Thyroid gland (tissue), 4 donors: ENCODE measurements around the gene HSD3B7. TPM values are rescaled to one million over a fixed set of nuclear protein-coding genes. Genes with fewer than 3 reads are reported as not detected.

Experiments
- DNase-seq, 2 donors: peaks; one replicate each; pipeline ENCODE4 v3.0.0-alpha.2; 2019
- H3K27ac ChIP-seq, 3 donors: fragments of 200-600 bp; sonication (generic); 1 replicate in 2 of 3; 2 replicates in 1 of 3; pipeline ENCODE4 v1.5.1; 2016 to 2019; ENCODE audit warnings: mild to moderate bottlenecking in 1 of 3, moderate library complexity in 1 of 3
- H3K27me3 ChIP-seq: fragments of 200-600 bp; sonication (generic); one replicate; pipeline ENCODE4 v1.5.1; 2019
- H3K36me3 ChIP-seq, 2 donors: fragments of 200-600 bp; sonication (generic); one replicate each; pipeline ENCODE4 v1.5.1; 2016 to 2019
- H3K4me1 ChIP-seq, 2 donors: fragments of 200-600 bp; sonication (generic); one replicate each; pipeline ENCODE4 v1.5.1; 2017 to 2019
- H3K4me3 ChIP-seq, 3 donors: fragments of 200-600 bp; sonication (generic); replicated peaks in 1 of 3; 1 replicate in 2 of 3; 2 replicates in 1 of 3; pipeline ENCODE4 v1.5.1; 2016; ENCODE audit warnings: mild to moderate bottlenecking in 1 of 3
- H3K9me3 ChIP-seq: fragments of 200-600 bp; sonication (generic); one replicate; pipeline ENCODE4 v1.5.1; 2017
- POLR2A ChIP-seq, 2 donors: fragments of 450-650 bp; IDR thresholded peaks; one replicate each; pipeline ENCODE4 v1.6.1; 2017; ENCODE audit warnings: antibody characterized with exemption in 2 of 2, mild to moderate bottlenecking in 2 of 2, moderate library complexity in 1 of 2
- WGBS, 2 donors: methylation state at CpG; one replicate each; pipeline ENCODE4 v1.1.5; 2017; 5-methylcytosine and 5-hydroxymethylcytosine counted together
- intact Hi-C: fragments of 100-400 bp; cut with DNase I; formaldehyde crosslinking; loops from one replicate; pipeline ENCODE4 v1.15.1; 2023
- total RNA-seq, 4 donors: library from RNA; depleted of rRNA; stranded (reverse); fragments of >200 nt; gene quantifications; one replicate each; pipeline ENCODE4 v1.2.3, GENCODE V29; 2016
- TF ChIP-seq, protein P1 (sequence below), 6 experiments: fragments of 200-600 bp in 3 of 6; fragments of 450-650 bp in 3 of 6; sonication (generic) in 3 of 6; IDR thresholded peaks; one replicate each; pipeline ENCODE4 v1.5.1; 2016 to 2019; ENCODE audit warnings: antibody characterized with exemption in 6 of 6, mild to moderate bottlenecking in 2 of 6, inconsistent platforms in 1 of 6, moderate library complexity in 1 of 6

The HSD3B7 gene
- total RNA-seq, 4 donors from 2014 or later: 4.0 to 13.8 (median 10.9) TPM

DNA sequence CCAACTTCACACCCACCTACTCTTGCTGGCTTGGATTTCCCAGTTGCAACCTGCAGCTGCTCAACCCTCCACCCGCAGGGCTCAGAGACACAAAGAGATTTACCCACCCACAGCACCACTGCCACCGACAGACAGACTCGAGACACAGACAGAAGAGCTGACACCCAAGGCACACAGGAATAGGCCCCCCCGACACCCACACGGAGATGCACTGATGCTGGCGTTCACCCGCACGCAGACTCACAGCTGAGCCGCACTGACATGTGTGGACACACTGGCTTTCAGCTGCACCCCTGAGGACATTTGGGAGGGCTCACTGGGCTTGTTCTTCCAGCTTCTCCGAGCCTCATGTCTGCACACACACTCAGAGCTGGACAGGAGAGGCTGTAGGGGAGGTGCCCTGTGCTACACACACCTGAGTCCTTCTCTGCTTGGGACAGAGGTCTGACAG, 17.3 kb downstream of the HSD3B7 start:
- WGBS, 2 donors: 58 to 73% methylated on average over 3 to 9 of the region's 10 CpGs
- intact Hi-C loops: no loop called here
- no peaks in the 10 kb centered on the region for H3K9me3 ChIP-seq
- H3K27me3 ChIP-seq: no peaks in the 10 kb centered on the region
- H3K4me1 ChIP-seq: peaks cover 3 to 6% of the 10 kb centered on the region in 2 donors
- no peaks in the 10 kb centered on the region for H3K36me3 ChIP-seq
- no peak for TF ChIP-seq POLR2A (IDR thresholded peaks at IDR 0.05)
- TF ChIP-seq, protein P1, sequence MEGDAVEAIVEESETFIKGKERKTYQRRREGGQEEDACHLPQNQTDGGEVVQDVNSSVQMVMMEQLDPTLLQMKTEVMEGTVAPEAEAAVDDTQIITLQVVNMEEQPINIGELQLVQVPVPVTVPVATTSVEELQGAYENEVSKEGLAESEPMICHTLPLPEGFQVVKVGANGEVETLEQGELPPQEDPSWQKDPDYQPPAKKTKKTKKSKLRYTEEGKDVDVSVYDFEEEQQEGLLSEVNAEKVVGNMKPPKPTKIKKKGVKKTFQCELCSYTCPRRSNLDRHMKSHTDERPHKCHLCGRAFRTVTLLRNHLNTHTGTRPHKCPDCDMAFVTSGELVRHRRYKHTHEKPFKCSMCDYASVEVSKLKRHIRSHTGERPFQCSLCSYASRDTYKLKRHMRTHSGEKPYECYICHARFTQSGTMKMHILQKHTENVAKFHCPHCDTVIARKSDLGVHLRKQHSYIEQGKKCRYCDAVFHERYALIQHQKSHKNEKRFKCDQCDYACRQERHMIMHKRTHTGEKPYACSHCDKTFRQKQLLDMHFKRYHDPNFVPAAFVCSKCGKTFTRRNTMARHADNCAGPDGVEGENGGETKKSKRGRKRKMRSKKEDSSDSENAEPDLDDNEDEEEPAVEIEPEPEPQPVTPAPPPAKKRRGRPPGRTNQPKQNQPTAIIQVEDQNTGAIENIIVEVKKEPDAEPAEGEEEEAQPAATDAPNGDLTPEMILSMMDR (IDR thresholded peaks at IDR 0.05): no peak
- H3K4me3 ChIP-seq: no peak overlapping the region
- DNase-seq: no peak
- no peak overlapping the region for H3K27ac ChIP-seq

DNA sequence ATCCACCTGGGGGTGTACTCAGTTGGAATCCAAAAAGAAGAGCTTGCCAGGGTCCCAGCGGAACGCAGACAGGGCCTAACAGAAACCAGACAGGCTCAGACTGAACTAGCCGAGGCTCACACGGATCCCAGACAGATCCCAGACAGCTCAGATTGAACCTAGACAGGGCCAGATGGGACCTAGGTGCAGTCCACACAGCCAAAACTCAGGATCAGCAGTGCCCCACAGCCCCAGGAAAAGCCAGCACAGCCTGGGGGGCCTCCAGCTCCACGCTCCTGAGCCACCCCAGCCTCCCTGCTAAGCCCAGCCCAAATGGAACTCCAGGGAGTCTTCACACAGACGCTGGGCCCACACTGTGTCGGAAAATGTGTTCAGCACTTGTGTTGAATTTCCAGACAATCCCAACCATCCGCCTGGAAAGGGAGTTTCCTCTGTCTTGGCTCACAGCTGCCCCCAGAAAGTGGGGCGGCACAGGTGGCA, 17.9 kb downstream of the HSD3B7 start:
- Histone ChIP-seq H3K27me3 (no peaks in the 10 kb centered on the region), H3K27ac (no peak overlapping the region), H3K4me1 (no peaks in the 10 kb centered on the region), H3K9me3 (no peaks in the 10 kb centered on the region), H3K4me3 (no peak overlapping the region), H3K36me3 (no peaks in the 10 kb centered on the region)
- TF ChIP-seq, protein P1 (IDR thresholded peaks at IDR 0.05): no peak
- no peak for TF ChIP-seq POLR2A (IDR thresholded peaks at IDR 0.05)
- no peak for DNase-seq
- WGBS, 2 donors: 56 to 79% methylated on average over 2 to 8 of the region's 9 CpGs
- intact Hi-C loops: no loop called here

DNA sequence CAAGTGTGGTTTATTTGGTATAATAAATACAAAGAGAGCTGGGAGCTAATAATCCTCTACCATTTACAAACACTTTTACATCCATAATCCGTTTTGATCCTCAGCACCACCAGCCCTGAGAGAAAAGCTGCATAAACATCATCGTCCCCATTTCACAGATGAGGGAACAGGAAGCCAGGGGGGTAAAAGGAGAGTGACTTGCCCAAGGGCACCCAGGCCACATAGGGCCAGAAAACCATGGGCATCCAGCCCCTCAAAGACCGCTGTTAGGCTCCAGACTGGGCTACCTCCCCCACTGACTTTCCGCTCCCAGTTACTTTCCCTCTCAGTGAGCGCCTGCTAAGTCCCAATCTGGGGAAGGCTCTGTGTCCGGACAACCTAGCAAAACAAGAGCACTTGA, 18.7 kb downstream of the HSD3B7 start:
- no peaks in the 10 kb centered on the region for H3K36me3 ChIP-seq
- H3K27me3 ChIP-seq: no peaks in the 10 kb centered on the region
- intact Hi-C loops: no loop called here
- 78 to 84% methylated on average over 6 of the region's 6 CpGs for WGBS, 2 donors
- DNase-seq: no peak
- H3K27ac ChIP-seq: no peak overlapping the region
- no peak overlapping the region for H3K4me3 ChIP-seq
- H3K9me3 ChIP-seq: no peaks in the 10 kb centered on the region
- no peaks in the 10 kb centered on the region for H3K4me1 ChIP-seq
- TF ChIP-seq, protein P1 (IDR thresholded peaks at IDR 0.05): no peak
- TF ChIP-seq POLR2A (IDR thresholded peaks at IDR 0.05): no peak

DNA sequence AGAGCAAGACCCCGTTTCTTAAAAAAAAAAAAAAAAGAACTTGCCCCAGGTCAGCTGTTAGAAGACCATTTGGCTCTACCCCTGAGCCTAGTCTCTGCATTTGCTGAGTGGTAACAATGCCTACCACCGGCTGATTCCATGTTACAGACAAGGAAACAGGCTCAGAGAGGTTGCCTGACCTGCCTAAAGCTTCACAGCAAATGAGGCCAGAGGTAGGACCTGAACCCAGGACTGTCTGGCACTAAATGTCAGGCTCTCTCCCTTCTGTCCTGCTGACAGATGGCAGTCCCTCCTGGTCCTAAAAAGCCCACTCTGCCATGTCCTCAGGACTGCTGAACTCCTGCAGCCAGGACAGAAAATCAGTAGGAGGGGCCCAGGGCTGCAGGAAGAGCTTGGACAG, 19.7 kb downstream of the HSD3B7 start:
- 69 to 72% methylated on average over 2 of the region's 2 CpGs for WGBS, 2 donors
- DNase-seq: no peak
- Histone ChIP-seq H3K4me1 (no peaks in the 10 kb centered on the region), H3K27me3 (no peaks in the 10 kb centered on the region), H3K4me3 (no peak overlapping the region), H3K36me3 (no peaks in the 10 kb centered on the region), H3K27ac (no peak overlapping the region), H3K9me3 (no peaks in the 10 kb centered on the region)
- intact Hi-C loops: no loop called here
- TF ChIP-seq, protein P1 (IDR thresholded peaks at IDR 0.05): no peak
- no peak for TF ChIP-seq POLR2A (IDR thresholded peaks at IDR 0.05)

DNA sequence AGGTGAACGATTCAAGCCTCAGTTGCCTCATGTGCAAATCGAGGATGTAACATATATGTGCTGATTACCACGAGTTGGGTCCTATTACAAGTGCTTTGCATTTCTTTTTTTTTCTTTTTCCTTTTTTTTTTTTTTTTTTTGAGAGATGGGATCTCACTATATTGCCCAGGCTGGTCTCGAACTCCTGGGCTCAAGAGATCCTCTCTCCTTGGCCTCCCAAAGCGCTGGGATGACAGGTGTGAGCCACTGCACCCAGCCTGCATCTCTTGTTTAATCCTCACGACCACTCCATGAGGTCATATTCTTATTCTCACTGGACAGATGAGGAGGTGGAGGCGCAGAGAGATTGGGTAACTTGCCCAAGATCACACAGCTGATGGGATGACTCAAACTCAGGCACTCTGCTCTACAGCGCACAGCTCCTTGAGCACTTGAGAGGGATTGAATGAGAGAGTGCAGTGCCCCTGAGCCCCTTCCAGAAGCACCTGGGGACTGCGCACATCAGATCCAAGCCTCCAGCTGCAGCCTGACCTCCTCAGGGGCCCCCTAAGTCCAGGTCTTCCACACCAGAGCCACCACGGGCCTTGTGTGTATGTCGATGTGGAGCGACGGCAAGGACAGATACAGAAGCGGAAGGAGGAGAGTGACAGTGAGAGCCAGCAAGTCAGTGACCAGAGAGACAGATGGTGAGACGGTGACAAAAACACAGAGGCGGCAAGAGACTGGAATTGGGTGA, 20.5 kb downstream of the HSD3B7 start:
- H3K4me1 ChIP-seq: no peaks in the 10 kb centered on the region
- intact Hi-C loops: no loop called here
- H3K4me3 ChIP-seq: no peak overlapping the region
- H3K9me3 ChIP-seq: no peaks in the 10 kb centered on the region
- DNase-seq: no peak
- no peak overlapping the region for H3K27ac ChIP-seq
- TF ChIP-seq, protein P1 (IDR thresholded peaks at IDR 0.05): no peak
- TF ChIP-seq POLR2A (IDR thresholded peaks at IDR 0.05): no peak
- no peaks in the 10 kb centered on the region for H3K36me3 ChIP-seq
- 66 to 72% methylated on average over 16 of the region's 16 CpGs for WGBS, 2 donors
- H3K27me3 ChIP-seq: no peaks in the 10 kb centered on the region
